Measurements from ENCODE around the gene HLA-A.

Gene HLA-A

GRCh38 chr6:29935273-29935955 is 6.9 kb upstream of the HLA-A start:
- no peak for DNase-seq

GRCh38 chr6:29938746-29939508 is 3.4 kb upstream of the HLA-A start:
- DNase-seq: no peak

- DNase-seq: no peak
Observed at GRCh38 chr6:29941016-29941415, 1.3 kb upstream of the HLA-A start.

GRCh38 chr6:29941471-29941870 is 861 bp upstream of the HLA-A start:
- DNase-seq: no peak

GRCh38 chr6:29941916-29942274 is 437 bp upstream of the HLA-A start:
- DNase-seq: no peak

- DNase-seq: no peak
Observed at GRCh38 chr6:29943053-29943966, 978 bp downstream of the HLA-A start.

- DNase-seq: no peak
Observed at GRCh38 chr6:29945281-29945820, 3.0 kb downstream of the HLA-A start.

GRCh38 chr6:29946223-29947076 is 4.1 kb downstream of the HLA-A start:
- DNase-seq: no peak

- DNase-seq: no peak
Observed at GRCh38 chr6:29947077-29947980, 5.0 kb downstream of the HLA-A start.

GRCh38 chr6:29948277-29948676 is 5.9 kb downstream of the HLA-A start:
- no peak for DNase-seq

- DNase-seq: no peak
Observed at GRCh38 chr6:29949934-29950333, 7.6 kb downstream of the HLA-A start.

- no peak for DNase-seq
Observed at GRCh38 chr6:29951882-29952281, 9.6 kb downstream of the HLA-A start.

GRCh38 chr6:29953001-29953441 is 10.7 kb downstream of the HLA-A start:
- no peak for DNase-seq

- no peak for DNase-seq
Observed at GRCh38 chr6:29953686-29954085, 11.4 kb downstream of the HLA-A start.

GRCh38 chr6:29954272-29954671 is 11.9 kb downstream of the HLA-A start:
- DNase-seq: no peak

GRCh38 chr6:29955783-29956182 is 13.5 kb downstream of the HLA-A start:
- no peak for DNase-seq

- no peak for DNase-seq
Observed at GRCh38 chr6:29956518-29956917, 14.2 kb downstream of the HLA-A start.

- DNase-seq: no peak
Observed at GRCh38 chr6:29958046-29958445, 15.7 kb downstream of the HLA-A start.

- DNase-seq: no peak
Observed at GRCh38 chr6:29958921-29959320, 16.6 kb downstream of the HLA-A start.

- DNase-seq: no peak
Observed at GRCh38 chr6:29959467-29959866, 17.1 kb downstream of the HLA-A start.

- DNase-seq: no peak
Observed at GRCh38 chr6:29961966-29962365, 19.6 kb downstream of the HLA-A start.

All from NCI-H1436 (cell line).